Activated CD4-positive, alpha-beta T cell treated with anti-CD3 and anti-CD28 coated beads, Interleukin-2, Interleukin-6, amounts not matched to agents 100 ng/mL and 50 ng/mL, durations not matched to agents 16 hours and 8 hours (primary cell): ENCODE results near the gene FBXL7.

ENCODE experiments used
- DNase-seq: peaks from one replicate; pipeline ENCODE4 v3.0.0-alpha.2; 2020

Gene FBXL7

GRCh38 chr5:15499528-15500324 is at the start of gene FBXL7:
Gene FBXL7, plus strand, starts transcription at chr5:15500180.
- DNase-seq: peak; percentile 3

GRCh38 chr5:15450473-15450872 is 49.5 kb upstream of the FBXL7 start:
- DNase-seq: no peak

- no peak for DNase-seq
Observed at GRCh38 chr5:15450949-15451348, 49.0 kb upstream of the FBXL7 start.

- DNase-seq: no peak
Observed at GRCh38 chr5:15452030-15452429, 48.0 kb upstream of the FBXL7 start.

GRCh38 chr5:15452781-15453180 is 47.2 kb upstream of the FBXL7 start:
- no peak for DNase-seq

- no peak for DNase-seq
Observed at GRCh38 chr5:15459200-15459599, 40.8 kb upstream of the FBXL7 start.

- DNase-seq: no peak
Observed at GRCh38 chr5:15463231-15463980, 36.6 kb upstream of the FBXL7 start.

GRCh38 chr5:15472116-15472515 is 27.9 kb upstream of the FBXL7 start:
- DNase-seq: no peak

GRCh38 chr5:15474143-15474719 is 25.7 kb upstream of the FBXL7 start:
- no peak for DNase-seq

- no peak for DNase-seq
Observed at GRCh38 chr5:15475367-15475766, 24.6 kb upstream of the FBXL7 start.

GRCh38 chr5:15476977-15477376 is 23.0 kb upstream of the FBXL7 start:
- DNase-seq: no peak

GRCh38 chr5:15480436-15480835 is 19.5 kb upstream of the FBXL7 start:
- no peak for DNase-seq

GRCh38 chr5:15483351-15484097 is 16.5 kb upstream of the FBXL7 start:
- no peak for DNase-seq

GRCh38 chr5:15487228-15487627 is 12.8 kb upstream of the FBXL7 start:
- no peak for DNase-seq

GRCh38 chr5:15489571-15490235 is 10.3 kb upstream of the FBXL7 start:
- DNase-seq: no peak

GRCh38 chr5:15492545-15492944 is 7.4 kb upstream of the FBXL7 start:
- no peak for DNase-seq

- no peak for DNase-seq
Observed at GRCh38 chr5:15493501-15493900, 6.5 kb upstream of the FBXL7 start.

GRCh38 chr5:15495026-15495425 is 5.0 kb upstream of the FBXL7 start:
- DNase-seq: no peak

GRCh38 chr5:15496886-15497285 is 3.1 kb upstream of the FBXL7 start:
- DNase-seq: no peak

- DNase-seq: no peak
Observed at GRCh38 chr5:15500325-15501001, 483 bp downstream of the FBXL7 start.

GRCh38 chr5:15501091-15501791 is 1.3 kb downstream of the FBXL7 start:
- DNase-seq: no peak
